GM12878 (cell line): Measurements from ENCODE around the gene SPRYD3. TPM values are rescaled to one million over a fixed set of nuclear protein-coding genes. Genes with fewer than 3 reads are reported as not detected.

Experiments
- ATAC-seq: fragments of 200-7000 bp; cut with Tn5 transposase; 3 replicates; pipeline ENCODE4 v1.9.1; 2020; ENCODE audit warnings: mild to moderate bottlenecking, moderate library complexity
- BruUV-seq: library from RNA; stranded (reverse); fragments of 400-500 nt; replicated peaks from 2 replicates; lab custom pipeline; 2021; lab: Mats Ljungman, UMichigan
- CTCF ChIA-PET: fragments of 300-600 bp; sonication (Branson Sonifier 250); formaldehyde crosslinking; extraction: SDS; loops from one replicate; lab custom pipeline; 2021; ENCODE audit warnings: inconsistent platforms; lab: Yijun Ruan, JAX
- POLR2A ChIA-PET: fragments of 350-600 bp; formaldehyde crosslinking; extraction: SDS; loops from one replicate; lab custom pipeline; 2021; ENCODE audit warnings: inconsistent platforms; lab: Charles Lee
- RAD21 ChIA-PET: fragments of 300-600 bp; sonication (Branson Sonifier 250); formaldehyde crosslinking; loops from one replicate; lab custom pipeline; 2023; ENCODE audit warnings: antibody characterized with exemption; ENCODE audit not compliant: unreplicated experiment; lab: Charles Lee
- SMC1A ChIA-PET: fragments of 300-600 bp; sonication (Branson Sonifier 250); formaldehyde crosslinking; loops from one replicate; lab custom pipeline; 2023; ENCODE audit not compliant: unreplicated experiment, uncharacterized antibody; lab: Charles Lee
- DNase-seq: peaks from one replicate; pipeline ENCODE4 v3.0.0-alpha.2; 2011; ENCODE audit warnings: low read depth, low spot score
- FAIRE-seq: peaks from 3 replicates; lab custom pipeline; 2011; peaks lifted over from hg19 to GRCh38; lab: Jason Lieb, UNC
- H2AFZ ChIP-seq: 2 replicates; pipeline ENCODE4 v1.6.0; 2011; ENCODE audit warnings: low read depth, low read length, control low read depth; ENCODE audit not compliant: control insufficient read depth
- H3K27ac ChIP-seq: 2 replicates; pipeline ENCODE4 v1.5.1; 2011; ENCODE audit warnings: control low read depth; ENCODE audit not compliant: control insufficient read depth, insufficient read depth
- H3K27me3 ChIP-seq, 2 experiments: replicated peaks in 1 of 2; 2 replicates each; pipeline versions ENCODE4 v1.6.0 to v1.6.1; 2011; ENCODE audit warnings: low read length in 1 of 2; ENCODE audit not compliant: control insufficient read depth in 2 of 2, insufficient read depth in 2 of 2
- H3K36me3 ChIP-seq, 2 experiments: 2 replicates each; pipeline ENCODE4 v1.5.1; 2011; ENCODE audit warnings: low read length in 1 of 2; ENCODE audit not compliant: control insufficient read depth in 2 of 2, insufficient read depth in 2 of 2
- H3K4me1 ChIP-seq: 2 replicates; pipeline ENCODE4 v1.6.1; 2011; ENCODE audit warnings: mild to moderate bottlenecking, low read length, moderate library complexity, mixed read lengths; ENCODE audit not compliant: control insufficient read depth, insufficient read depth
- H3K4me2 ChIP-seq: 2 replicates; pipeline ENCODE4 v1.6.0; 2011; ENCODE audit warnings: control low read depth; ENCODE audit not compliant: control insufficient read depth, insufficient read depth
- H3K4me3 ChIP-seq: fragments of 200-600 bp; sonication (generic); 2 replicates; pipeline ENCODE4 v1.5.1; 2016
- H3K79me2 ChIP-seq: 2 replicates; pipeline ENCODE4 v1.6.0; 2011; ENCODE audit warnings: low read length; ENCODE audit not compliant: control insufficient read depth, insufficient read depth
- H3K9ac ChIP-seq: 2 replicates; pipeline ENCODE4 v1.8.0; 2011; ENCODE audit warnings: low read length, control low read depth, mixed read lengths; ENCODE audit not compliant: control insufficient read depth, insufficient read depth
- H3K9me3 ChIP-seq: replicated peaks from 3 replicates; pipeline ENCODE4 v1.5.1; 2011; ENCODE audit warnings: mild to moderate bottlenecking, low read length; ENCODE audit not compliant: control insufficient read depth, insufficient read depth
- H4K20me1 ChIP-seq: 2 replicates; pipeline ENCODE4 v1.6.0; 2011; ENCODE audit not compliant: control insufficient read depth, insufficient read depth
- E4F1 ChIP-seq: fragments of 450-650 bp; IDR thresholded peaks from 2 replicates; pipeline ENCODE4 v1.6.1; 2018; ENCODE audit warnings: borderline replicate concordance, mild to moderate bottlenecking; ENCODE audit not compliant: partially characterized antibody
- IRF5 ChIP-seq: fragments of 450-650 bp; IDR thresholded peaks from 2 replicates; pipeline ENCODE4 v1.6.1; 2017; ENCODE audit warnings: borderline replicate concordance
- KDM1A ChIP-seq: fragments of 200-600 bp; sonication (generic); IDR thresholded peaks from 2 replicates; pipeline ENCODE4 v1.6.1; 2016; ENCODE audit warnings: borderline replicate concordance
- LARP7 ChIP-seq: fragments of 450-650 bp; IDR thresholded peaks from 2 replicates; pipeline ENCODE4 v1.6.1; 2017; ENCODE audit warnings: mild to moderate bottlenecking
- POLR2A ChIP-seq: IDR thresholded peaks from 2 replicates; pipeline ENCODE4 v1.6.1; 2011; ENCODE audit warnings: low read depth, mild to moderate bottlenecking, low read length
- RB1 ChIP-seq: fragments of 450-650 bp; formaldehyde crosslinking; IDR thresholded peaks from 2 replicates; pipeline ENCODE4 v1.6.1; 2017; ENCODE audit warnings: mild to moderate bottlenecking, borderline replicate concordance
- REST ChIP-seq: IDR thresholded peaks from 2 replicates; pipeline ENCODE4 v1.6.1; 2012; ENCODE audit warnings: mild to moderate bottlenecking, low read depth, low read length
- SIX5 ChIP-seq: IDR thresholded peaks from 2 replicates; pipeline ENCODE4 v1.6.1; 2011; ENCODE audit warnings: mild to moderate bottlenecking, low read depth, low read length, moderate library complexity; ENCODE audit not compliant: severe bottlenecking
- ZNF274 ChIP-seq: IDR thresholded peaks from one replicate; pipeline ENCODE4 v1.8.0; 2011; ENCODE audit not compliant: insufficient read length, insufficient read depth
- ZNF687 ChIP-seq: fragments of 450-650 bp; IDR thresholded peaks from 2 replicates; pipeline ENCODE4 v1.6.1; 2017; ENCODE audit warnings: mild to moderate bottlenecking, moderate library complexity
- WGBS: methylation state at CpG from one replicate; pipeline ENCODE4 v1.1.6; 2016; ENCODE audit warnings: low lambda C conversion rate; ENCODE audit not compliant: insufficient replicate concordance, insufficient coverage; ENCODE audit errors: missing lambda C conversion rate; 5-methylcytosine and 5-hydroxymethylcytosine counted together
- in situ Hi-C: fragments of 300-500 bp; cut with MboI; formaldehyde crosslinking; loops from 9 replicates; pipeline ENCODE4 v1.14.3; 2018; ENCODE audit warnings: mixed read lengths
- intact Hi-C: fragments of 100-400 bp; cut with micrococcal nuclease; formaldehyde crosslinking; loops from one replicate; pipeline ENCODE4 v1.14.2; 2022; ENCODE audit not compliant: unreplicated experiment
- polyA plus RNA-seq, 11 experiments: library from polyadenylated mRNA; depleted of rRNA in 4 of 11; unstranded in 6 of 11; stranded (reverse) in 5 of 11; fragments of >200 nt; fragmentation: Nextera tagmentation in 4 of 11; fragmentation: Illumina TruSeq in 1 of 11; extraction: Ambion mirVana in 4 of 11; extraction: Trizol in 1 of 11; gene quantifications; 1 replicate in 1 of 11; 2 replicates in 10 of 11; pipeline versions ENCODE4 v1.2.1 to v1.2.3, GENCODE V29; 2011 to 2016; ENCODE audit warnings: inconsistent platforms in 2 of 11, missing spikeins in 2 of 11, low read depth in 1 of 11
- total RNA-seq, 4 experiments: library from RNA; depleted of rRNA in 3 of 4; stranded (reverse); fragments of >200 nt in 3 of 4; fragmentation: Illumina TruSeq in 1 of 4; extraction: Trizol in 1 of 4; gene quantifications; 2 replicates each; pipeline versions ENCODE4 v1.2.1 to v1.2.3, GENCODE V29; 2013 to 2021

Gene SPRYD3
- total and polyA plus RNA-seq, 10 of the 15 experiments (the other 5 are each of a cell fraction or from before 2014, with no cell fraction given) = 2.3 to 26.4 (median 20.2) TPM

GRCh38 chr12:53069621-53070410, 9.4 kb downstream of the SPRYD3 start:
- H3K4me1 ChIP-seq = no peaks in the 10 kb centered on the region
- H3K36me3 ChIP-seq = peaks cover 8 to 14% of the 10 kb centered on the region in 2 experiments; a peak in 3 of 4 replicates
- FAIRE-seq (no peak), DNase-seq (no peak), ATAC-seq (no peak)
- no peak overlapping the region for H3K4me3 ChIP-seq
- TSS peak; percentile 23 for BruUV-seq
- H2AFZ ChIP-seq = no peak overlapping the region
- no peaks in the 10 kb centered on the region for H3K27me3 ChIP-seq
- intact Hi-C loops (loop anchor here (5.0 kb wide), 1 partner anchor 87 kb away; no protein-coding TSS in a partner anchor), in situ Hi-C loops (no loop called here)
- H3K79me2 ChIP-seq = no peaks in the 10 kb centered on the region
- ChIA-PET RAD21 (interaction anchor here (1.7 kb wide), 1 partner anchor 29 kb away, joined by 4 read pairs; no protein-coding TSS in a partner anchor), SMC1A (interaction anchor here (0.9 kb wide), 1 partner anchor 75 kb away, joined by 4 read pairs; no protein-coding TSS in a partner anchor), CTCF (interaction anchor here (12.1 kb wide), 1 partner anchor 31 kb away, joined by 355 read pairs; the partner anchor contains the start of genes IGFBP6 and SOAT2), POLR2A (interaction anchor here (1.4 kb wide), 1 partner anchor 9 kb away, joined by 4 read pairs; the partner anchor contains the start of gene SPRYD3)
- no peak overlapping the region for H3K27ac ChIP-seq
- H3K9me3 ChIP-seq = no peaks in the 10 kb centered on the region
- H3K9ac ChIP-seq = no peak overlapping the region
- no peaks in the 10 kb centered on the region; the same call in 1 of the 2 replicates for H4K20me1 ChIP-seq
- no peak overlapping the region for H3K4me2 ChIP-seq
- WGBS = 89% methylated on average over 12 of the region's 12 CpGs
- no peak for TF ChIP-seq SIX5
- no peak for TF ChIP-seq ZNF274
- TF ChIP-seq ZNF687 = no peak
- no peak for TF ChIP-seq KDM1A
- no peak for TF ChIP-seq RB1
- TF ChIP-seq E4F1 = no peak
- TF ChIP-seq LARP7 = no peak
- TF ChIP-seq IRF5 = no peak
- TF ChIP-seq POLR2A = no peak
- no peak for TF ChIP-seq REST
